GM23338 (cell line): ENCODE measurements around the gene PRSS27. TPM values are rescaled to one million over a fixed set of nuclear protein-coding genes. Genes with fewer than 3 reads are reported as not detected.

Experiments
- ATAC-seq: fragments of 200-7000 bp; cut with Tn5 transposase; 3 replicates; pipeline ENCODE4 v1.9.1; 2020
- DNase-seq: peaks from one replicate; pipeline ENCODE4 v3.0.0-alpha.2; 2015; ENCODE audit warnings: low spot score
- H2AFZ ChIP-seq: fragments of 200-600 bp; sonication (generic); 2 replicates; pipeline ENCODE4 v1.8.0; 2016; ENCODE audit warnings: antibody characterized with exemption, mild to moderate bottlenecking, moderate library complexity
- H3F3A ChIP-seq: fragments of 200-600 bp; sonication (generic); replicated peaks from 2 replicates; pipeline ENCODE4 v1.8.0; 2017; ENCODE audit warnings: antibody characterized with exemption, mixed run types, low read depth
- H3K27ac ChIP-seq: fragments of 200-600 bp; sonication (generic); 2 replicates; pipeline ENCODE4 v1.6.1; 2016; ENCODE audit warnings: low read depth
- H3K27me3 ChIP-seq: fragments of 200-600 bp; sonication (generic); 2 replicates; pipeline ENCODE4 v1.8.0; 2016; ENCODE audit warnings: mild to moderate bottlenecking, mixed run types, moderate library complexity; ENCODE audit not compliant: insufficient read depth
- H3K36me3 ChIP-seq: fragments of 200-600 bp; sonication (generic); 2 replicates; pipeline ENCODE4 v1.8.0; 2016; ENCODE audit warnings: mild to moderate bottlenecking; ENCODE audit not compliant: insufficient read depth
- H3K4me1 ChIP-seq: fragments of 200-600 bp; sonication (generic); 2 replicates; pipeline ENCODE4 v1.8.0; 2016; ENCODE audit warnings: mild to moderate bottlenecking, moderate library complexity; ENCODE audit not compliant: insufficient read depth
- H3K4me2 ChIP-seq: fragments of 200-600 bp; sonication (generic); 2 replicates; pipeline ENCODE4 v1.7.1; 2017; ENCODE audit warnings: mixed run types
- H3K4me3 ChIP-seq: fragments of 200-600 bp; sonication (generic); 2 replicates; pipeline ENCODE4 v1.6.1; 2016; ENCODE audit warnings: mixed run types
- H3K79me2 ChIP-seq: fragments of 200-600 bp; sonication (generic); replicated peaks from 2 replicates; pipeline ENCODE4 v1.8.0; 2017; ENCODE audit warnings: mild to moderate bottlenecking; ENCODE audit not compliant: insufficient read depth
- H3K9me2 ChIP-seq: fragments of 200-600 bp; sonication (generic); 2 replicates; pipeline ENCODE4 v1.8.0; 2017; ENCODE audit not compliant: insufficient read depth
- H4K20me1 ChIP-seq: fragments of 200-600 bp; sonication (generic); replicated peaks from 2 replicates; pipeline ENCODE4 v1.8.0; 2017; ENCODE audit warnings: mild to moderate bottlenecking; ENCODE audit not compliant: insufficient read depth
- H3K27ac Mint-ChIP-seq: 2 replicates; pipeline ENCODE4 v1.8.0; 2020; ENCODE audit warnings: inconsistent platforms, mild to moderate bottlenecking, moderate library complexity, mixed read lengths
- H3K27me3 Mint-ChIP-seq: 3 replicates; pipeline ENCODE4 v1.8.0; 2022; ENCODE audit warnings: low read depth, mild to moderate bottlenecking, moderate library complexity, mixed read lengths, inconsistent platforms; ENCODE audit not compliant: insufficient read depth, poor library complexity
- H3K36me3 Mint-ChIP-seq: 3 replicates; pipeline ENCODE4 v1.8.0; 2021; ENCODE audit warnings: low read depth, mild to moderate bottlenecking, inconsistent platforms, moderate library complexity, mixed read lengths
- H3K4me1 Mint-ChIP-seq: 3 replicates; pipeline ENCODE4 v1.8.0; 2020; ENCODE audit warnings: mild to moderate bottlenecking, inconsistent platforms, mixed read lengths
- H3K4me3 Mint-ChIP-seq: 3 replicates; pipeline ENCODE4 v1.8.0; 2021; ENCODE audit warnings: moderate library complexity, mild to moderate bottlenecking, inconsistent platforms, mixed read lengths
- H3K9me3 Mint-ChIP-seq: 3 replicates; pipeline ENCODE4 v1.8.0; 2020; ENCODE audit warnings: moderate library complexity, mild to moderate bottlenecking, inconsistent platforms, mixed read lengths
- CREB1 ChIP-seq: fragments of 250-450 bp; sonication (Bioruptor Pico); IDR thresholded peaks from 2 replicates; pipeline ENCODE4 v1.5.0; 2020; ENCODE audit warnings: low read depth, mild to moderate bottlenecking, moderate library complexity
- ETS1 ChIP-seq: IDR thresholded peaks from 2 replicates; pipeline ENCODE4 v1.6.1; 2016; ENCODE audit warnings: antibody characterized with exemption
- EZH2 ChIP-seq: fragments of 200-600 bp; sonication (generic); IDR thresholded peaks from one replicate; pipeline ENCODE4 v1.8.0; 2017; ENCODE audit warnings: antibody characterized with exemption, mild to moderate bottlenecking, low read depth; ENCODE audit not compliant: unreplicated experiment
- EZH2phosphoT487 ChIP-seq: fragments of 200-600 bp; sonication (generic); IDR thresholded peaks from one replicate; pipeline ENCODE4 v1.8.1; 2018; ENCODE audit warnings: antibody characterized with exemption; ENCODE audit not compliant: unreplicated experiment
- REST ChIP-seq: IDR thresholded peaks from one replicate; pipeline ENCODE4 v1.6.1; 2018; ENCODE audit warnings: antibody characterized with exemption; ENCODE audit not compliant: unreplicated experiment
- ZNF331 ChIP-seq: fragments of 250-450 bp; sonication (Bioruptor Pico); IDR thresholded peaks from 2 replicates; pipeline ENCODE4 v1.5.0; 2020; ENCODE audit warnings: low read depth, mild to moderate bottlenecking, moderate library complexity
- ZNF462 ChIP-seq: fragments of 250-450 bp; sonication (Bioruptor Pico); IDR thresholded peaks from 2 replicates; pipeline ENCODE4 v1.5.0; 2020; ENCODE audit warnings: mild to moderate bottlenecking, moderate library complexity
- polyA plus RNA-seq: library from polyadenylated mRNA; unstranded; fragments of >200 nt; fragmentation: Nextera tagmentation; extraction: Ambion mirVana; gene quantifications from 2 replicates; pipeline ENCODE4 v1.2.1, GENCODE V29; 2016
- total RNA-seq: library from RNA; depleted of rRNA; stranded (reverse); fragments of >200 nt; shearing (Covaris generic); gene quantifications from 2 replicates; pipeline ENCODE4 v1.2.3, GENCODE V29; 2014

Gene PRSS27
- total and polyA plus RNA-seq, 2 experiments from 2014 or later: 0.73 to 1.6 TPM

GRCh38 chr16:2769100-2769529 is 49.1 kb upstream of the PRSS27 start:
- no peak overlapping the region for H2AFZ ChIP-seq
- no peaks in the 10 kb centered on the region for H3K4me1 ChIP-seq
- peaks cover 37% of the 10 kb centered on the region for H3K4me1 Mint-ChIP-seq
- H3K4me3 Mint-ChIP-seq: no peak overlapping the region
- H3K27me3 ChIP-seq: no peaks in the 10 kb centered on the region
- ATAC-seq (no peak), DNase-seq (no peak)
- H3K9me3 Mint-ChIP-seq: peaks cover 26% of the 10 kb centered on the region
- TF ChIP-seq ZNF462: no peak
- no peak for TF ChIP-seq EZH2phosphoT487
- TF ChIP-seq ZNF331 (CRISPR knock-in tag): no peak
- peaks cover 46% of the 10 kb centered on the region for H3K79me2 ChIP-seq
- peaks cover 71% of the 10 kb centered on the region for H3F3A ChIP-seq
- H3K27ac ChIP-seq: peak overlapping the region; percentile 66
- peaks cover 99% of the 10 kb centered on the region for H3K36me3 Mint-ChIP-seq
- no peak overlapping the region for H3K4me2 ChIP-seq
- H3K27me3 Mint-ChIP-seq: peaks cover 59% of the 10 kb centered on the region
- H4K20me1 ChIP-seq: peaks cover 24% of the 10 kb centered on the region
- H3K27ac Mint-ChIP-seq: peak overlapping the region; percentile 62
- peaks cover 49% of the 10 kb centered on the region for H3K36me3 ChIP-seq
- peaks cover 16% of the 10 kb centered on the region for H3K9me2 ChIP-seq
- no peak overlapping the region for H3K4me3 ChIP-seq

GRCh38 chr16:2768403-2769089 is 48.5 kb upstream of the PRSS27 start:
- Histone ChIP-seq H3K36me3 (peaks cover 54% of the 10 kb centered on the region), H2AFZ (no peak overlapping the region), H3K27me3 (no peaks in the 10 kb centered on the region), H3K4me1 (no peaks in the 10 kb centered on the region), H3K4me2 (no peak overlapping the region), H4K20me1 (peaks cover 22% of the 10 kb centered on the region), H3K9me2 (peaks cover 21% of the 10 kb centered on the region), H3K27ac (peak overlapping the region; percentile 66; the same call in 1 of the 2 replicates), H3K79me2 (peaks cover 52% of the 10 kb centered on the region), H3F3A (peaks cover 72% of the 10 kb centered on the region), H3K4me3 (no peak overlapping the region)
- H3K36me3 Mint-ChIP-seq: peaks cover 99% of the 10 kb centered on the region
- peaks cover 32% of the 10 kb centered on the region for H3K9me3 Mint-ChIP-seq
- ATAC-seq (no peak), DNase-seq (no peak)
- H3K4me3 Mint-ChIP-seq: no peak overlapping the region
- H3K27ac Mint-ChIP-seq: peak overlapping the region; percentile 62
- peaks cover 65% of the 10 kb centered on the region for H3K27me3 Mint-ChIP-seq
- H3K4me1 Mint-ChIP-seq: peaks cover 37% of the 10 kb centered on the region
- TF ChIP-seq EZH2 (no peak), EZH2phosphoT487 (no peak), ETS1 (no peak), CREB1 (CRISPR knock-in tag) (no peak), REST (no peak)
